ENCODE measurements around the gene SBNO2.

DNA sequence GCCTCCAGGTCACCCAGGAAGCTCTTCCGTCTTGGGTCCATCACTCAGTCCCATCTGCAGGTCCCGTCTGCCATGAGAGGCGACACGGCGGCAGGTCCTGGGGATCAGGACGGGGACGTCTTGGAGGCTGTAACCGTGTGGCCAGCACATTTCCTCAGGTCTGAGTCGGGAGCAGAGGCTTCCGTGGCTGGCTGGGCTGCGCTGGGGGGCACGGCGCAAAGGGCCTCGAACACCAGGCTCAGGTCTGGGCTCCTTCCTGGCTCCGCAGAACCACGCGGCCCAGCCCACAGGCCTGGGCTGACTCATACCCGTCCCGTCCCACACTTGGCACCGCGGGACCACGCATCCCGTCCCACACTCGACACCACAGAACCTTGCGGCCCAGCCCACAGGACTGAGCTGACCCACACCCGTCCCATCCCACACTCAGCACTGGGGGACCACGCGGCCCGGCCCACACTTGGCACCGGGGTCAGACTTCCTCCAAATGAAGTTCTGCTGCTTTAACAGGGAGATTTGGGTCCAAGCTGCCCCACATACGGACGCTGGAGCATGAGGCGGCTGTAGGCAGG lies 30.2 kb downstream of the SBNO2 start:
- TF ChIP-seq, protein P1, sequence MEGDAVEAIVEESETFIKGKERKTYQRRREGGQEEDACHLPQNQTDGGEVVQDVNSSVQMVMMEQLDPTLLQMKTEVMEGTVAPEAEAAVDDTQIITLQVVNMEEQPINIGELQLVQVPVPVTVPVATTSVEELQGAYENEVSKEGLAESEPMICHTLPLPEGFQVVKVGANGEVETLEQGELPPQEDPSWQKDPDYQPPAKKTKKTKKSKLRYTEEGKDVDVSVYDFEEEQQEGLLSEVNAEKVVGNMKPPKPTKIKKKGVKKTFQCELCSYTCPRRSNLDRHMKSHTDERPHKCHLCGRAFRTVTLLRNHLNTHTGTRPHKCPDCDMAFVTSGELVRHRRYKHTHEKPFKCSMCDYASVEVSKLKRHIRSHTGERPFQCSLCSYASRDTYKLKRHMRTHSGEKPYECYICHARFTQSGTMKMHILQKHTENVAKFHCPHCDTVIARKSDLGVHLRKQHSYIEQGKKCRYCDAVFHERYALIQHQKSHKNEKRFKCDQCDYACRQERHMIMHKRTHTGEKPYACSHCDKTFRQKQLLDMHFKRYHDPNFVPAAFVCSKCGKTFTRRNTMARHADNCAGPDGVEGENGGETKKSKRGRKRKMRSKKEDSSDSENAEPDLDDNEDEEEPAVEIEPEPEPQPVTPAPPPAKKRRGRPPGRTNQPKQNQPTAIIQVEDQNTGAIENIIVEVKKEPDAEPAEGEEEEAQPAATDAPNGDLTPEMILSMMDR (IDR thresholded peaks at IDR 0.05 in 8 of 11, conservative IDR thresholded peaks at IDR 0.05 in 3 of 11), result no peak
- TF ChIP-seq POLR2A (IDR thresholded peaks at IDR 0.05), result no peak
- peak in 1 of 3 donors; percentile 7 for TF ChIP-seq POLR2AphosphoS5 (IDR thresholded peaks at IDR 0.05)

All from spleen (tissue), 7 donors.